Esophagus squamous epithelium (tissue), 5 donors: ENCODE data around the gene TRMT61B. TPM values are rescaled to one million over a fixed set of nuclear protein-coding genes. Genes with fewer than 3 reads are reported as not detected.

Source experiments
- DNase-seq: peaks from one replicate; lab custom pipeline; 2025; lab: John Stamatoyannopoulos, UW
- H3K27ac ChIP-seq, 4 donors: fragments of 200-600 bp; sonication (generic); one replicate each; pipeline ENCODE4 v1.5.1; 2016 to 2019; ENCODE audit warnings: mild to moderate bottlenecking in 1 of 4
- H3K27me3 ChIP-seq, 4 donors: fragments of 200-600 bp; sonication (generic); 1 replicate in 3 of 4; 2 replicates in 1 of 4; pipeline versions ENCODE4 v1.5.1 to v1.6.0; 2017 to 2021; ENCODE audit warnings: antibody characterized with exemption in 1 of 4
- H3K36me3 ChIP-seq, 3 donors: fragments of 200-600 bp; sonication (generic); one replicate each; pipeline ENCODE4 v1.5.1; 2016 to 2019
- H3K4me1 ChIP-seq, 3 donors: fragments of 200-600 bp; sonication (generic); one replicate each; pipeline ENCODE4 v1.5.1; 2017 to 2019
- H3K4me3 ChIP-seq, 4 donors: fragments of 200-600 bp; sonication (generic); 1 replicate in 3 of 4; 2 replicates in 1 of 4; pipeline ENCODE4 v1.5.1; 2016 to 2019; ENCODE audit warnings: mild to moderate bottlenecking in 2 of 4, moderate library complexity in 1 of 4
- H3K9me3 ChIP-seq, 3 donors: fragments of 200-600 bp; sonication (generic); one replicate each; pipeline ENCODE4 v1.5.1; 2016 to 2019
- POLR2A ChIP-seq, 4 donors: fragments of 450-650 bp; IDR thresholded peaks; one replicate each; pipeline ENCODE4 v1.6.1; 2017; ENCODE audit warnings: antibody characterized with exemption in 4 of 4, mild to moderate bottlenecking in 4 of 4, moderate library complexity in 3 of 4
- WGBS, 2 donors: methylation state at CpG; one replicate each; pipeline ENCODE4 v1.1.5; 2018; 5-methylcytosine and 5-hydroxymethylcytosine counted together
- intact Hi-C: fragments of 100-400 bp; cut with DNase I; formaldehyde crosslinking; loops from one replicate; pipeline ENCODE4 v1.15.0; 2022
- total RNA-seq, 4 donors: library from RNA; depleted of rRNA; stranded (reverse); fragments of >200 nt; gene quantifications; one replicate each; pipeline ENCODE4 v1.1.0, GENCODE V29; 2016
- TF ChIP-seq, protein P1 (sequence below), 6 experiments: fragments of 450-650 bp in 4 of 6; fragments of 200-600 bp in 2 of 6; sonication (generic) in 2 of 6; IDR thresholded peaks; one replicate each; pipeline ENCODE4 v1.5.1; 2016 to 2019; ENCODE audit warnings: antibody characterized with exemption in 6 of 6, mild to moderate bottlenecking in 4 of 6, moderate library complexity in 4 of 6
- donor health status: DM: yes; HTN: yes; CAD: no.

The TRMT61B gene
- total RNA-seq, 4 donors from 2014 or later = 7.1 to 12.8 (median 8.1) TPM

- Histone ChIP-seq H3K27ac (no peak overlapping the region), H3K4me3 (no peak overlapping the region), H3K36me3 (peaks cover 0 to 50% (median 4%) of the 10 kb centered on the region in 3 donors), H3K9me3 (no peaks in the 10 kb centered on the region), H3K27me3 (no peaks in the 10 kb centered on the region), H3K4me1 (peaks cover 9 to 53% (median 15%) of the 10 kb centered on the region in 3 donors)
- WGBS, 2 donors = 71 to 87% methylated on average over 1 of the region's 1 CpG
- intact Hi-C loops = no loop called here
- TF ChIP-seq, protein P1, sequence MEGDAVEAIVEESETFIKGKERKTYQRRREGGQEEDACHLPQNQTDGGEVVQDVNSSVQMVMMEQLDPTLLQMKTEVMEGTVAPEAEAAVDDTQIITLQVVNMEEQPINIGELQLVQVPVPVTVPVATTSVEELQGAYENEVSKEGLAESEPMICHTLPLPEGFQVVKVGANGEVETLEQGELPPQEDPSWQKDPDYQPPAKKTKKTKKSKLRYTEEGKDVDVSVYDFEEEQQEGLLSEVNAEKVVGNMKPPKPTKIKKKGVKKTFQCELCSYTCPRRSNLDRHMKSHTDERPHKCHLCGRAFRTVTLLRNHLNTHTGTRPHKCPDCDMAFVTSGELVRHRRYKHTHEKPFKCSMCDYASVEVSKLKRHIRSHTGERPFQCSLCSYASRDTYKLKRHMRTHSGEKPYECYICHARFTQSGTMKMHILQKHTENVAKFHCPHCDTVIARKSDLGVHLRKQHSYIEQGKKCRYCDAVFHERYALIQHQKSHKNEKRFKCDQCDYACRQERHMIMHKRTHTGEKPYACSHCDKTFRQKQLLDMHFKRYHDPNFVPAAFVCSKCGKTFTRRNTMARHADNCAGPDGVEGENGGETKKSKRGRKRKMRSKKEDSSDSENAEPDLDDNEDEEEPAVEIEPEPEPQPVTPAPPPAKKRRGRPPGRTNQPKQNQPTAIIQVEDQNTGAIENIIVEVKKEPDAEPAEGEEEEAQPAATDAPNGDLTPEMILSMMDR (IDR thresholded peaks at IDR 0.05) = no peak
- TF ChIP-seq POLR2A (IDR thresholded peaks at IDR 0.05) = no peak
- no peak for DNase-seq
Measured at GRCh38 chr2:28901841-28902240, 31.7 kb upstream of the TRMT61B start.

GRCh38 chr2:28901202-28901601, 31.1 kb upstream of the TRMT61B start:
- H3K27ac ChIP-seq = no peak overlapping the region
- H3K9me3 ChIP-seq = no peaks in the 10 kb centered on the region
- intact Hi-C loops = no loop called here
- TF ChIP-seq, protein P1 (IDR thresholded peaks at IDR 0.05) = no peak
- no peak for TF ChIP-seq POLR2A (IDR thresholded peaks at IDR 0.05)
- H3K27me3 ChIP-seq = no peaks in the 10 kb centered on the region
- no peak for DNase-seq
- peaks cover 0 to 44% (median 4%) of the 10 kb centered on the region in 3 donors for H3K36me3 ChIP-seq
- peaks cover 9 to 60% (median 18%) of the 10 kb centered on the region in 3 donors for H3K4me1 ChIP-seq
- 44 to 51% methylated on average over 2 of the region's 2 CpGs for WGBS, 2 donors
- no peak overlapping the region for H3K4me3 ChIP-seq

DNA sequence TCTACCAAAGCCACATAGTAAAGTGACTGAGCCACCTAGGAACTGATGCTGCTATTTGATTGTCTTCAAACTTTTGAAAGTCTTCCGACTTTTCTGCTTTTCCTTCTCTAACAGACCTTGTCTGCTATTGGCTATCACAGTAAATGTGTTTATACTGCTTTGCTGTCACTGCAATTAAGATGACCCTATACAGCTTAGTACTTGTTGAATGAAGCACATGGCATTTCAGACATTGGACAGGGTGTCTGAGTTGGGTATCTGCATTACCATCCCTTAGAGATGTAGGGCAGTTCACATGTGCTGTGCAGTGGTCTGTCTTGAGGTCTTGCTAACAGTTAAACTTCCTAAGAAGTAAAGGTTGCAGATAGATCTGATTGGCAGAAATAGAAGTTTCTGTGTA, 27.9 kb upstream of the TRMT61B start:
- Histone ChIP-seq H3K4me1 (peaks cover 9 to 67% (median 25%) of the 10 kb centered on the region in 3 donors), H3K9me3 (no peaks in the 10 kb centered on the region), H3K27ac (no peak overlapping the region), H3K4me3 (no peak overlapping the region), H3K36me3 (peaks cover 0 to 16% (median 0%) of the 10 kb centered on the region in 3 donors), H3K27me3 (no peaks in the 10 kb centered on the region)
- no peak for DNase-seq
- intact Hi-C loops = no loop called here
- no peak for TF ChIP-seq POLR2A (IDR thresholded peaks at IDR 0.05)
- TF ChIP-seq, protein P1 (IDR thresholded peaks at IDR 0.05) = no peak
- 41 to 45% methylated on average over 1 of the region's 1 CpG for WGBS, 2 donors

DNA sequence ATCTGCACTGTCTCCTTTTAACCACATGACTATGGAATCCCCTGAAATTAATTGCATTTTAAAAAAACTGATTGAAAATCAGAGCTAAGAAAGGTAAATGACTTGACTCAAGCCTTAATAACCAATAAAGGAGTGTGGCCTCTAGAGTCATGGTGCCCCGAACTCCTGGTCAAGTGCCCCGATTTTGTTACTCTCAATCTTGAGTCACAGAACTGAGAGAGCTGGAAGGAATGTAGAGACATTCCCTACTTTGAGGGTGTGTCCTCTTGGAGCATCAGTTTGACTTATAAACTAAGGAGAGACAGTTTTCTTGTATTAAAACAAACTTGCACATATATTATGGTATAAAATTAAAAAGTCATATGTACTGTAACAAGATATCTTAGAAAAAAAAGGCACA, 26.8 kb upstream of the TRMT61B start:
- DNase-seq = no peak
- Histone ChIP-seq H3K36me3 (peaks cover 0 to 5% (median 0%) of the 10 kb centered on the region in 3 donors), H3K9me3 (no peaks in the 10 kb centered on the region), H3K27ac (no peak overlapping the region), H3K4me3 (no peak overlapping the region), H3K4me1 (peaks cover 9 to 61% (median 25%) of the 10 kb centered on the region in 3 donors), H3K27me3 (no peaks in the 10 kb centered on the region)
- TF ChIP-seq, protein P1 (IDR thresholded peaks at IDR 0.05) = no peak
- TF ChIP-seq POLR2A (IDR thresholded peaks at IDR 0.05) = no peak
- intact Hi-C loops = no loop called here
- WGBS, 2 donors = 28 to 30% methylated on average over 2 of the region's 2 CpGs

DNA sequence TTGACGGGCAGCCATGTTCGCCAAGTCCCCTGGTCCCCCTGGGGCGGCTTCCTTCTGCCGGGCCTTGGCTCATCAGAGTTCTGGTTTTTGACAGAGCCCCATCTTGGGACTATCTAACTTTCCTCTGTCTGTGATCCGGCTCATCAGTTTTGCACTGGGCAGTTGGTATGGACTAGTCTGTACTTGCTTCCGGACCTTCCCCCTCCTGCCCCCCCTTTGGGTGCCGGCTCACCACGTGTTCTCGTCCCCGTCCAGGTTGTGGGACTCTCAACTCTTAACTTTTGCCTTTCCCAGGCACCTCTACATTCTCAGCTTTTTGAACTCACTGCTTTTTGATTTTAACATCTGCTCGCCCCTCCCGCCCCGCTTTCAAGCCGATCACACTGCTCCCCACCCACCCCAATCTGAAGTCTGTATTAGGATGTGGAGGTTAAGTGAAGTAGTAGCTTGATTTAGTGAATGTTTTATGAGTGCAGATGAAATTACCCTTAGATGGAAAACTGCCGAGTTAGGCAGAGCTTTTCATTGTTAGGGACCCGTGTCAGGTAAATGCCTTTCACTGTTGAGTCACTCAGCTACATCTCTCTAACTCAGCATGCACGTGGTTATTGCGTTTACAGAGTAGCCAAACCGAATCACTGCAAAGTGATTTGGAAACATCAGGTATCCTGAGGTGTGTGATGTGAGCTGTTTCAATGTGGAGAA, 25.2 kb upstream of the TRMT61B start:
- WGBS, 2 donors = 1 to 2% methylated on average over 15 to 17 of the region's 19 CpGs

More for the DNA sequence above, 25.2 kb upstream of the TRMT61B start:
- DNase-seq = peak; percentile 4
- no peaks in the 10 kb centered on the region for H3K9me3 ChIP-seq
- TF ChIP-seq, protein P1 (IDR thresholded peaks at IDR 0.05) = no peak
- TF ChIP-seq POLR2A (IDR thresholded peaks at IDR 0.05) = no peak
- no peaks in the 10 kb centered on the region for H3K27me3 ChIP-seq
- H3K4me3 ChIP-seq = peak overlapping the region; percentile 96 to 100 (median 98)
- peaks cover 9 to 48% (median 25%) of the 10 kb centered on the region in 3 donors for H3K4me1 ChIP-seq
- no peaks in the 10 kb centered on the region for H3K36me3 ChIP-seq
- intact Hi-C loops = no loop called here
- peak overlapping the region; percentile 88 to 96 (median 94) for H3K27ac ChIP-seq
